Ishikawa (cell line): ENCODE measurements around the gene YJEFN3.

Source experiments
- EGR1 ChIP-seq: IDR thresholded peaks from 2 replicates; pipeline ENCODE4 v1.6.1; 2012
- EP300 ChIP-seq: IDR thresholded peaks from 2 replicates; pipeline ENCODE4 v1.6.1; 2012; ENCODE audit warnings: borderline replicate concordance
- FOXM1 ChIP-seq: IDR thresholded peaks from 2 replicates; pipeline ENCODE4 v1.6.1; 2012; ENCODE audit warnings: low read depth, borderline replicate concordance
- MAX ChIP-seq: IDR thresholded peaks from 2 replicates; pipeline ENCODE4 v1.6.1; 2012
- NFIC ChIP-seq: IDR thresholded peaks from 2 replicates; pipeline ENCODE4 v1.6.1; 2012
- RAD21 ChIP-seq: IDR thresholded peaks from 2 replicates; pipeline ENCODE4 v1.6.1; 2012; ENCODE audit warnings: low read depth
- REST ChIP-seq: IDR thresholded peaks from 2 replicates; pipeline ENCODE4 v1.6.1; 2012; ENCODE audit warnings: low read depth, mild to moderate bottlenecking
- TAF1 ChIP-seq: IDR thresholded peaks from 2 replicates; pipeline ENCODE4 v1.6.1; 2012; ENCODE audit warnings: low read depth, mild to moderate bottlenecking
- USF1 ChIP-seq: IDR thresholded peaks from 2 replicates; pipeline ENCODE4 v1.6.1; 2012
- YY1 ChIP-seq: IDR thresholded peaks from 2 replicates; pipeline ENCODE4 v1.6.1; 2012; ENCODE audit warnings: low read depth
- ZBTB7A ChIP-seq: IDR thresholded peaks from 2 replicates; pipeline ENCODE4 v1.6.1; 2012; ENCODE audit warnings: low read depth

GRCh38 chr19:19508217-19508616 is 20.5 kb upstream of the YJEFN3 start:
- no peak for TF ChIP-seq USF1
- no peak for TF ChIP-seq EGR1
- TF ChIP-seq RAD21, result no peak
- no peak for TF ChIP-seq YY1
- no peak for TF ChIP-seq REST
- TF ChIP-seq EP300, result no peak
- TF ChIP-seq MAX, result no peak
- TF ChIP-seq ZBTB7A, result no peak
- TF ChIP-seq NFIC, result no peak
- TF ChIP-seq FOXM1, result no peak
- TF ChIP-seq TAF1, result no peak
